HepG2 (cell line): ENCODE data around the gene FMN2. TPM values are rescaled to one million over a fixed set of nuclear protein-coding genes. Genes with fewer than 3 reads are reported as not detected.

Source experiments
- ATAC-seq: fragments of 200-7000 bp; cut with Tn5 transposase; 3 replicates; pipeline ENCODE4 v1.9.1; 2020; ENCODE audit warnings: mild to moderate bottlenecking, moderate library complexity
- BruUV-seq: library from RNA; stranded (reverse); fragments of 400-500 nt; replicated peaks from 2 replicates; lab custom pipeline; 2021; lab: Mats Ljungman, UMichigan
- CTCF ChIA-PET: fragments of 300-600 bp; formaldehyde crosslinking; extraction: SDS; loops from one replicate; lab custom pipeline; 2021; ENCODE audit warnings: low total read pairs, inconsistent platforms, low intra/inter-chr PET ratio; lab: Yijun Ruan, JAX
- POLR2A ChIA-PET: fragments of 350-600 bp; sonication (Branson Sonifier 250); formaldehyde crosslinking; loops from one replicate; lab custom pipeline; 2020; ENCODE audit warnings: antibody characterized with exemption, inconsistent platforms; lab: Yijun Ruan, JAX
- DNase-seq: peaks from one replicate; pipeline ENCODE4 v3.0.0-alpha.2; 2015; ENCODE audit warnings: low spot score
- FAIRE-seq: peaks from 3 replicates; lab custom pipeline; 2011; peaks lifted over from hg19 to GRCh38; lab: Jason Lieb, UNC
- H2AFZ ChIP-seq: one replicate; pipeline ENCODE4 v1.6.1; 2011; ENCODE audit warnings: low read length, inconsistent platforms
- H3K27ac ChIP-seq: fragments of 300-600 bp; 3 replicates; pipeline ENCODE4 v1.8.0; 2011; ENCODE audit warnings: mixed run types, mild to moderate bottlenecking, mixed read lengths, low read length, inconsistent platforms; ENCODE audit not compliant: insufficient read depth; ENCODE audit errors: extremely low read length
- H3K27me3 ChIP-seq, 2 experiments: fragments of 200-600 bp in 1 of 2; 2 replicates in 1 of 2; 3 replicates in 1 of 2; pipeline versions ENCODE4 v1.6.0 to v1.8.0; 2011; ENCODE audit warnings: low read length in 2 of 2, mild to moderate bottlenecking in 2 of 2, moderate library complexity in 2 of 2, inconsistent platforms in 1 of 2; ENCODE audit not compliant: insufficient read depth in 2 of 2, control insufficient read depth in 1 of 2
- H3K36me3 ChIP-seq, 2 experiments: fragments of 200-600 bp in 1 of 2; replicated peaks in 1 of 2; 2 replicates in 1 of 2; 3 replicates in 1 of 2; pipeline versions ENCODE4 v1.5.1 to v1.8.0; 2011; ENCODE audit warnings: low read length in 2 of 2, inconsistent platforms in 1 of 2; ENCODE audit not compliant: insufficient read depth in 2 of 2, control insufficient read depth in 1 of 2
- H3K4me1 ChIP-seq: 2 replicates; pipeline ENCODE4 v1.5.1; 2012; ENCODE audit warnings: low read length, inconsistent platforms; ENCODE audit not compliant: insufficient read depth
- H3K4me2 ChIP-seq: 2 replicates; pipeline ENCODE4 v1.6.0; 2011; ENCODE audit warnings: low read depth, low read length, inconsistent platforms
- H3K4me3 ChIP-seq, 3 experiments: fragments of 200-600 bp in 1 of 3; sonication (generic), shearing (Covaris generic) in 1 of 3; replicated peaks in 1 of 3; 2 replicates each; pipeline ENCODE4 v1.5.1; 2011 to 2016; ENCODE audit warnings: low read length in 3 of 3, inconsistent platforms in 2 of 3, low read depth in 2 of 3, mild to moderate bottlenecking in 2 of 3, control low read depth in 1 of 3, mixed read lengths in 1 of 3; ENCODE audit not compliant: insufficient read depth in 1 of 3
- H3K79me2 ChIP-seq: one replicate; pipeline ENCODE4 v1.6.1; 2011; ENCODE audit warnings: low read length, inconsistent platforms; ENCODE audit not compliant: insufficient read depth
- H3K9ac ChIP-seq: 2 replicates; pipeline ENCODE4 v1.6.0; 2011; ENCODE audit warnings: mild to moderate bottlenecking, low read depth, low read length, inconsistent platforms; ENCODE audit not compliant: insufficient read depth
- H3K9me3 ChIP-seq: 2 replicates; pipeline ENCODE4 v1.5.1; 2012; ENCODE audit warnings: mild to moderate bottlenecking, low read length
- H4K20me1 ChIP-seq: 2 replicates; pipeline ENCODE4 v1.6.0; 2011; ENCODE audit warnings: inconsistent platforms, mild to moderate bottlenecking, low read length, moderate library complexity; ENCODE audit not compliant: insufficient read depth
- CBFB ChIP-seq: sonication (generic); formaldehyde crosslinking; IDR thresholded peaks from 2 replicates; pipeline ENCODE4 v1.4.0; 2020; ENCODE audit warnings: missing genetic modification reagents
- EZH2 ChIP-seq: conservative IDR thresholded peaks from 2 replicates; pipeline ENCODE4 v1.6.1; 2012; ENCODE audit warnings: mild to moderate bottlenecking, low read depth, low read length, moderate library complexity
- GATAD1 ChIP-seq: IDR thresholded peaks from 2 replicates; pipeline ENCODE4 v1.6.1; 2016; ENCODE audit warnings: missing genetic modification reagents, missing compliant biosample characterization
- HCFC1 ChIP-seq: fragments of 150-350 bp; IDR thresholded peaks from 2 replicates; pipeline ENCODE4 v1.6.1; 2014; ENCODE audit warnings: low read depth, low read length
- KDM4B ChIP-seq: sonication (generic); formaldehyde crosslinking; IDR thresholded peaks from 2 replicates; pipeline ENCODE4 v1.4.0; 2020; ENCODE audit warnings: missing genetic modification reagents
- NFE2 ChIP-seq: sonication (generic); formaldehyde crosslinking; IDR thresholded peaks from 2 replicates; pipeline ENCODE4 v1.4.0; 2020; ENCODE audit warnings: missing genetic modification reagents
- TARDBP ChIP-seq: sonication (generic); formaldehyde crosslinking; IDR thresholded peaks from 2 replicates; pipeline ENCODE4 v1.8.0; 2022; ENCODE audit warnings: mild to moderate bottlenecking, missing genetic modification reagents
- ZBTB26 ChIP-seq: IDR thresholded peaks from 2 replicates; pipeline ENCODE4 v1.6.1; 2016; ENCODE audit warnings: missing compliant biosample characterization, missing genetic modification reagents, borderline replicate concordance
- ZBTB39 ChIP-seq: sonication (generic); formaldehyde crosslinking; IDR thresholded peaks from 2 replicates; pipeline ENCODE4 v1.5.0; 2020; ENCODE audit warnings: missing genetic modification reagents
- WGBS: methylation state at CpG from one replicate; pipeline ENCODE4 v1.1.6; 2017; ENCODE audit warnings: low lambda C conversion rate; 5-methylcytosine and 5-hydroxymethylcytosine counted together
- in situ Hi-C: cut with HindIII; loops from 2 replicates; pipeline ENCODE4 v1.10.0; 2017; ENCODE audit warnings: low pct_unique_long_range_greater_than_20kb; ENCODE audit not compliant: extremely low pct_ligation_motif_present
- intact Hi-C: fragments of 100-400 bp; cut with micrococcal nuclease; formaldehyde crosslinking; loops from one replicate; pipeline ENCODE4 v1.10.0; 2022; ENCODE audit not compliant: unreplicated experiment
- polyA plus RNA-seq, 8 experiments: library from polyadenylated mRNA; depleted of rRNA in 3 of 8; stranded (reverse) in 7 of 8; unstranded in 1 of 8; fragments of >200 nt; fragmentation: Illumina TruSeq in 4 of 8; extraction: Trizol in 4 of 8; gene quantifications; 2 replicates each; pipeline versions ENCODE4 v1.2.1 to v1.2.3, GENCODE V29; 2011 to 2016; ENCODE audit warnings: low read depth in 4 of 8, missing spikeins in 1 of 8, mixed read lengths in 1 of 8; ENCODE audit not compliant: insufficient read depth in 1 of 8
- total RNA-seq, 5 experiments: library from RNA; depleted of rRNA; stranded (reverse); fragments of >200 nt; fragmentation: Illumina TruSeq; extraction: Trizol; gene quantifications; 2 replicates each; pipeline ENCODE4 v1.2.3, GENCODE V29; 2016; ENCODE audit warnings: low read depth in 1 of 5
- TF ChIP-seq, protein P1 (sequence below): IDR thresholded peaks from 2 replicates; pipeline ENCODE4 v1.6.1; 2016; ENCODE audit warnings: low read depth, missing genetic modification reagents, missing compliant biosample characterization

The FMN2 gene
- total and polyA plus RNA-seq, 2 of the 13 experiments (the other 11 are each of a cell fraction or from before 2014, with no cell fraction given): not detected

DNA sequence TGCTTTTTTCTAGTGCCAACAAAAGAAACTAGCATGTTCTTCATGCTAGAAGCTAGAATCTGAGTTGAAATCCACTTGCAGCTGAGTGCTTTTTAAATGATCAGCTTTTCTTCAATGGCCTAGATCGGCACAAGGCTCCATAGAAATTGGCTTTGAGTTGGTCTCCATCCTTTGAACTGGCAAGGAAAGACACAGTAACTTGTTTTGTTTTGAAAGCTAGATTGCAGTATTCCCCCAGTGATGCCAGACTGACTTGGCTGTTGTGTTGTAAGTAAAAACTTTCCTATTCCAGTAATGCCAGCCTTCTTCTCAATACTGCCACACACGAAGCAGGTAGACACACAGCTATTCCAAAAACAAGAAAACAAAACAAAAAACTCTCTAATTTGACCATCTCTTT is 139.1 kb downstream of the FMN2 start:
- H3K9ac ChIP-seq: no peak overlapping the region
- no peaks in the 10 kb centered on the region for H4K20me1 ChIP-seq
- H3K27me3 ChIP-seq: no peaks in the 10 kb centered on the region; a peak in 1 of 5 replicates
- CTCF ChIA-PET: no interaction called here
- POLR2A ChIA-PET: no interaction called here
- no peak overlapping the region for H3K4me2 ChIP-seq
- intact Hi-C loops: no loop called here
- BruUV-seq: no TSS peak
- H3K79me2 ChIP-seq: no peaks in the 10 kb centered on the region
- in situ Hi-C loops: no loop called here
- 0% methylated on average over 2 of the region's 2 CpGs for WGBS
- H3K4me1 ChIP-seq: no peaks in the 10 kb centered on the region
- FAIRE-seq: no peak
- H3K9me3 ChIP-seq: peaks cover 7% of the 10 kb centered on the region; the same call in 1 of the 2 replicates
- no peak for ATAC-seq
- no peak overlapping the region for H2AFZ ChIP-seq
- TF ChIP-seq NFE2 (CRISPR knock-in tag) (no peak), EZH2 (no peak), TARDBP (CRISPR knock-in tag) (no peak), CBFB (CRISPR knock-in tag) (no peak), KDM4B (CRISPR knock-in tag) (no peak)
- no peak for DNase-seq
- no peak overlapping the region for H3K27ac ChIP-seq
- no peak overlapping the region for H3K4me3 ChIP-seq
- no peaks in the 10 kb centered on the region for H3K36me3 ChIP-seq

DNA sequence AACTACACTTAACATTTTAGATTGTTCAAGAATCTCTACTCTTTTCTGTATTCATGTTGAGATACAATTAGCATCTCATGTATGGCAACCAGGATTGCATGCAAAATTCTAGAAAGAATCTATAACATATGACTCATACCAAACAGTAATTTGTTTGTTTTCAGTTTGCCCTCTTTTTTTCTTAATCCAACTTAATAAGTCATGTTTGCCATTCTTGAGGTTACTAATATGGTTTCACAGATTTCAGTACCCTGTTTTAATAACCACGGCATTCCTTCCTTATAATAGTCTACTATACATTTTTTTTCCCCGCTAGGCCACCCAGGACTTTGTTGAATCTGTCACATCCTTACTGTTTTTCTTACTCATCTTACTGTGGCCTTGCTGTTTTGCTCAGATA is 140.8 kb downstream of the FMN2 start:
- Histone ChIP-seq H3K4me3 (no peak overlapping the region), H3K4me1 (no peaks in the 10 kb centered on the region), H2AFZ (no peak overlapping the region), H3K27me3 (no peaks in the 10 kb centered on the region; a peak in 1 of 5 replicates), H3K9ac (no peak overlapping the region), H3K27ac (no peak overlapping the region), H3K9me3 (no peaks in the 10 kb centered on the region), H4K20me1 (no peaks in the 10 kb centered on the region), H3K4me2 (no peak overlapping the region), H3K79me2 (no peaks in the 10 kb centered on the region), H3K36me3 (no peaks in the 10 kb centered on the region)
- ATAC-seq (no peak), DNase-seq (no peak), FAIRE-seq (no peak)
- ChIA-PET CTCF (no interaction called here), POLR2A (no interaction called here)
- intact Hi-C loops: no loop called here
- WGBS: 1% methylated on average over 2 of the region's 2 CpGs
- no TSS peak for BruUV-seq
- in situ Hi-C loops: no loop called here
- TF ChIP-seq ZBTB39 (CRISPR knock-in tag): no peak
- no peak for TF ChIP-seq ZBTB26 (CRISPR knock-in tag)
- TF ChIP-seq, protein P1, sequence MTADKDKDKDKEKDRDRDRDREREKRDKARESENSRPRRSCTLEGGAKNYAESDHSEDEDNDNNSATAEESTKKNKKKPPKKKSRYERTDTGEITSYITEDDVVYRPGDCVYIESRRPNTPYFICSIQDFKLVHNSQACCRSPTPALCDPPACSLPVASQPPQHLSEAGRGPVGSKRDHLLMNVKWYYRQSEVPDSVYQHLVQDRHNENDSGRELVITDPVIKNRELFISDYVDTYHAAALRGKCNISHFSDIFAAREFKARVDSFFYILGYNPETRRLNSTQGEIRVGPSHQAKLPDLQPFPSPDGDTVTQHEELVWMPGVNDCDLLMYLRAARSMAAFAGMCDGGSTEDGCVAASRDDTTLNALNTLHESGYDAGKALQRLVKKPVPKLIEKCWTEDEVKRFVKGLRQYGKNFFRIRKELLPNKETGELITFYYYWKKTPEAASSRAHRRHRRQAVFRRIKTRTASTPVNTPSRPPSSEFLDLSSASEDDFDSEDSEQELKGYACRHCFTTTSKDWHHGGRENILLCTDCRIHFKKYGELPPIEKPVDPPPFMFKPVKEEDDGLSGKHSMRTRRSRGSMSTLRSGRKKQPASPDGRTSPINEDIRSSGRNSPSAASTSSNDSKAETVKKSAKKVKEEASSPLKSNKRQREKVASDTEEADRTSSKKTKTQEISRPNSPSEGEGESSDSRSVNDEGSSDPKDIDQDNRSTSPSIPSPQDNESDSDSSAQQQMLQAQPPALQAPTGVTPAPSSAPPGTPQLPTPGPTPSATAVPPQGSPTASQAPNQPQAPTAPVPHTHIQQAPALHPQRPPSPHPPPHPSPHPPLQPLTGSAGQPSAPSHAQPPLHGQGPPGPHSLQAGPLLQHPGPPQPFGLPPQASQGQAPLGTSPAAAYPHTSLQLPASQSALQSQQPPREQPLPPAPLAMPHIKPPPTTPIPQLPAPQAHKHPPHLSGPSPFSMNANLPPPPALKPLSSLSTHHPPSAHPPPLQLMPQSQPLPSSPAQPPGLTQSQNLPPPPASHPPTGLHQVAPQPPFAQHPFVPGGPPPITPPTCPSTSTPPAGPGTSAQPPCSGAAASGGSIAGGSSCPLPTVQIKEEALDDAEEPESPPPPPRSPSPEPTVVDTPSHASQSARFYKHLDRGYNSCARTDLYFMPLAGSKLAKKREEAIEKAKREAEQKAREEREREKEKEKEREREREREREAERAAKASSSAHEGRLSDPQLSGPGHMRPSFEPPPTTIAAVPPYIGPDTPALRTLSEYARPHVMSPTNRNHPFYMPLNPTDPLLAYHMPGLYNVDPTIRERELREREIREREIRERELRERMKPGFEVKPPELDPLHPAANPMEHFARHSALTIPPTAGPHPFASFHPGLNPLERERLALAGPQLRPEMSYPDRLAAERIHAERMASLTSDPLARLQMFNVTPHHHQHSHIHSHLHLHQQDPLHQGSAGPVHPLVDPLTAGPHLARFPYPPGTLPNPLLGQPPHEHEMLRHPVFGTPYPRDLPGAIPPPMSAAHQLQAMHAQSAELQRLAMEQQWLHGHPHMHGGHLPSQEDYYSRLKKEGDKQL (CRISPR knock-in tag): no peak
- no peak for TF ChIP-seq GATAD1 (CRISPR knock-in tag)
- no peak for TF ChIP-seq HCFC1
